NCI-H526 (cell line): ENCODE data around the gene VMO1.
A peak's percentile ranks its signal among the peaks of the same experiment; 100 is the strongest.

Source experiments
- DNase-seq, 2 experiments: peaks; one replicate each; lab custom pipeline; 2025; lab: John Stamatoyannopoulos, UW

The VMO1 gene

GRCh38 chr17:4800462-4801196 lies 14.5 kb upstream of the VMO1 start:
- DNase-seq = no peak

- peak in 1 of 2 experiments; percentile 20 for DNase-seq
Observed at GRCh38 chr17:4796552-4796920, 10.4 kb upstream of the VMO1 start.

- no peak for DNase-seq
Observed at GRCh38 chr17:4795168-4795567, 9.0 kb upstream of the VMO1 start.

- no peak for DNase-seq
Observed at GRCh38 chr17:4790705-4791088, 4.5 kb upstream of the VMO1 start.

GRCh38 chr17:4789951-4790704 lies 4.0 kb upstream of the VMO1 start:
- DNase-seq = peak; percentile 46 to 81

- no peak for DNase-seq
Observed at GRCh38 chr17:4789701-4789950, 3.5 kb upstream of the VMO1 start.

- DNase-seq = peak in 1 of 2 experiments; percentile 56
Observed at GRCh38 chr17:4788807-4789700, 2.9 kb upstream of the VMO1 start, which contains the start of gene GLTPD2. Gene GLTPD2 (plus strand): TSS chr17:4788964. CDS start chr17:4789012, 48 bp downstream.

- peak in 1 of 2 experiments; percentile 26 for DNase-seq
Observed at GRCh38 chr17:4788159-4788806, 2.1 kb upstream of the VMO1 start.

GRCh38 chr17:4786516-4786915 lies 352 bp upstream of the VMO1 start:
- DNase-seq = no peak

GRCh38 chr17:4785311-4786105 lies 656 bp downstream of the VMO1 start:
- peak in 1 of 2 experiments; percentile 6 for DNase-seq

- peak; percentile 21 to 56 for DNase-seq
Observed at GRCh38 chr17:4782652-4783051, 3.5 kb downstream of the VMO1 start.

- DNase-seq = no peak
Observed at GRCh38 chr17:4780325-4780955, 5.7 kb downstream of the VMO1 start.

- no peak for DNase-seq
Observed at GRCh38 chr17:4777969-4778760, 8.0 kb downstream of the VMO1 start.

- no peak for DNase-seq
Observed at GRCh38 chr17:4772235-4772613, 13.9 kb downstream of the VMO1 start.

- DNase-seq = peak in 1 of 2 experiments; percentile 18
Observed at GRCh38 chr17:4771519-4772234, 14.5 kb downstream of the VMO1 start, which contains the start of gene TM4SF5. Gene TM4SF5 (plus strand): TSS chr17:4771886. CDS start chr17:4771923, 37 bp downstream.

- no peak for DNase-seq
Observed at GRCh38 chr17:4769628-4770027, 16.5 kb downstream of the VMO1 start.

- DNase-seq = no peak
Observed at GRCh38 chr17:4768298-4768697, 17.9 kb downstream of the VMO1 start.

GRCh38 chr17:4766723-4767122 lies 19.4 kb downstream of the VMO1 start:
- no peak for DNase-seq

GRCh38 chr17:4766201-4766600 lies 20.0 kb downstream of the VMO1 start:
- DNase-seq = no peak
